ENCODE results near the gene PODNL1.

The PODNL1 gene

GRCh38 chr19:13888281-13888680 is 49.9 kb downstream of the PODNL1 start:
- DNase-seq (ENCODE audit: low read depth): no peak

- DNase-seq (ENCODE audit: low read depth): no peak
Measured at GRCh38 chr19:13887517-13887916, 50.7 kb downstream of the PODNL1 start.

GRCh38 chr19:13887018-13887436 is 51.2 kb downstream of the PODNL1 start:
- DNase-seq (ENCODE audit: low read depth): no peak

GRCh38 chr19:13885826-13886365 is 52.3 kb downstream of the PODNL1 start:
- DNase-seq (ENCODE audit: low read depth): no peak

GRCh38 chr19:13884726-13885591 is 53.3 kb downstream of the PODNL1 start:
- DNase-seq (ENCODE audit: low read depth): no peak

- DNase-seq (ENCODE audit: low read depth): no peak
Measured at GRCh38 chr19:13883516-13884064, 54.6 kb downstream of the PODNL1 start.

GRCh38 chr19:13882836-13883235 is 55.4 kb downstream of the PODNL1 start:
- no peak for DNase-seq (ENCODE audit: low read depth)

GRCh38 chr19:13882419-13882795 is 55.8 kb downstream of the PODNL1 start:
- no peak for DNase-seq (ENCODE audit: low read depth)

- no peak for DNase-seq (ENCODE audit: low read depth)
Measured at GRCh38 chr19:13881692-13882418, 56.4 kb downstream of the PODNL1 start.

GRCh38 chr19:13881251-13881691 is 56.9 kb downstream of the PODNL1 start:
- no peak for DNase-seq (ENCODE audit: low read depth)

Data from non-pigmented ciliary epithelial cell (primary cell).